OCI-LY1 (cell line): ENCODE measurements around the gene TIE1.
A peak's percentile ranks its signal among the peaks of the same experiment; 100 is the strongest.
"Not testable (repeated sequence)": the region's sequence is repeated elsewhere in the genome, so short reads cannot be mapped to it uniquely, and the experiment has no call there.

Experiments used
- H2AFZ ChIP-seq: fragments of 200-600 bp; sonication (generic), shearing (Covaris generic); 2 replicates; pipeline ENCODE4 v1.6.0; 2014; ENCODE audit warnings: antibody characterized with exemption, mild to moderate bottlenecking, low read length
- H3F3A ChIP-seq: fragments of 200-600 bp; sonication (generic), shearing (Covaris generic); 2 replicates; pipeline ENCODE4 v1.6.0; 2014; ENCODE audit warnings: mild to moderate bottlenecking, antibody characterized with exemption, low read length, moderate library complexity; ENCODE audit not compliant: insufficient read depth
- H3K27ac ChIP-seq: fragments of 200-600 bp; sonication (generic); 2 replicates; pipeline ENCODE4 v1.5.1; 2014; ENCODE audit warnings: low read length, mixed run types, mild to moderate bottlenecking, low read depth; ENCODE audit not compliant: poor library complexity, severe bottlenecking
- H3K27me3 ChIP-seq: fragments of 200-600 bp; sonication (generic); 2 replicates; pipeline ENCODE4 v1.6.0; 2014; ENCODE audit warnings: antibody characterized with exemption, mild to moderate bottlenecking, low read length, moderate library complexity; ENCODE audit not compliant: insufficient read depth
- H3K36me3 ChIP-seq: fragments of 200-600 bp; sonication (generic); 2 replicates; pipeline ENCODE4 v1.6.1; 2014; ENCODE audit warnings: mild to moderate bottlenecking, antibody characterized with exemption, low read length, moderate library complexity, mixed read lengths; ENCODE audit not compliant: insufficient read depth
- H3K4me1 ChIP-seq: fragments of 200-600 bp; sonication (generic); 2 replicates; pipeline ENCODE4 v1.5.1; 2014; ENCODE audit warnings: mild to moderate bottlenecking, low read length, moderate library complexity; ENCODE audit not compliant: insufficient read depth, severe bottlenecking
- H3K4me2 ChIP-seq: fragments of 200-600 bp; sonication (generic), shearing (Covaris generic); 2 replicates; pipeline ENCODE4 v1.6.1; 2014; ENCODE audit warnings: low read length
- H3K4me3 ChIP-seq: fragments of 200-600 bp; sonication (generic); 2 replicates; pipeline ENCODE4 v1.5.1; 2014; ENCODE audit warnings: low read length, low read depth, mild to moderate bottlenecking, mixed read lengths; ENCODE audit not compliant: poor library complexity, severe bottlenecking
- H3K79me2 ChIP-seq: fragments of 200-600 bp; shearing (Covaris generic); 2 replicates; pipeline ENCODE4 v1.6.1; 2016; ENCODE audit warnings: mixed run types, low read length, mixed read lengths; ENCODE audit not compliant: insufficient read depth
- H3K9ac ChIP-seq: fragments of 200-600 bp; sonication (generic), shearing (Covaris generic); 2 replicates; pipeline ENCODE4 v1.6.1; 2014; ENCODE audit warnings: mild to moderate bottlenecking, low read length, mixed read lengths
- H3K9me2 ChIP-seq: fragments of 200-600 bp; sonication (generic), shearing (Covaris generic); 2 replicates; pipeline ENCODE4 v1.6.1; 2014; ENCODE audit warnings: low read depth, mild to moderate bottlenecking, low read length, mixed read lengths
- H3K9me3 ChIP-seq: fragments of 200-600 bp; shearing (Covaris generic); 2 replicates; pipeline ENCODE4 v1.6.1; 2014; ENCODE audit warnings: low read length, mixed read lengths
- H4K20me1 ChIP-seq: fragments of 200-600 bp; sonication (generic), shearing (Covaris generic); 2 replicates; pipeline ENCODE4 v1.6.0; 2016; ENCODE audit warnings: mild to moderate bottlenecking, low read length; ENCODE audit not compliant: insufficient read depth
- EZH2 ChIP-seq: fragments of 200-600 bp; sonication (generic), shearing (Covaris generic); IDR thresholded peaks from 2 replicates; pipeline ENCODE4 v1.8.0; 2017; ENCODE audit warnings: borderline replicate concordance, mixed run types, mild to moderate bottlenecking, antibody characterized with exemption, low read length, moderate library complexity, mixed read lengths
- TF ChIP-seq, protein P1 (sequence below): fragments of 200-600 bp; sonication (generic), shearing (Covaris generic); IDR thresholded peaks from 2 replicates; pipeline ENCODE4 v1.5.1; 2017; ENCODE audit warnings: mild to moderate bottlenecking, antibody characterized with exemption, low read length, moderate library complexity, mixed read lengths

Gene TIE1

DNA sequence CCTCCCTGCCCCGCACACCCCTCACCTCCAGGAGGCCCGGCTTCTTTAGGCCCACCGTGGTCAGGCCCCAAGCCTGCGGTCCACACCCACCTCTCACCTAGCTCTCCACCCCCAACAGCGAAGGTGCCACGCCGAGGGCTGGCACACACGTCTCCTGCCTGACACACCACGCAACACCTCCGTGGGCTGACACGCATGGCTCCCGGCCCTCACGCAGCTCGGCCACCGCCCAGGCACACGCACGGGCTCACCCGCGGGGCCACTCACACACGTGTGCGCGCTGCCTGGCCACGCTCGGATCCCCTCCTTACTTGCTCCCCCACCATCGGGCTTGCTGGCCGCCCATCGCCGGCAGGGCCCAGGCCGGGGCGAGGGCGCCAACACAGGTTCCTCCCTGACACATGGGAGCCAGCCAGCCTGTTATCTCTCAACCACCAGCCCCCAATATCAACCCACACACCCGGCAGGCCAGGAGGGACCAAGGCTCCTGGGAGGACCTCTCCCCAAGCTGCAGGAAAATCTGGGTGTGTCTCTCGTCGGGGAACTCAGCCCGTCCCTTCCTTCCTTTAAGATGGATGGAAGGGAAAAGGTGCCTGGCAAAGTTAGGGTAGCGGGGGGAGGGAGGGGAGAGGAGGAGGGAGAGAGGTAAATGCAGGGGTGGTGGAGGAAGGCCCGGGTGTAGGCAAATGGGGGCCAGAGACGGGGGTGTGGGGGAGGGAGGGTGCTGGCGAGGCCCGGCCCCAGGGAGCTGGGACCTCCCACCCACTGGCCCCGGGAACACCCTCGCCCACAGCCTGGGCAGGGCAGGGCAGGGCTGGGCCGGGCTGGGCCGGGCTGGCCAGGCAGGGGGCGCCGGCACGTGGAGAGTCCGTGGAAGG is 66.5 kb downstream of the TIE1 start:
- H4K20me1 ChIP-seq: no peaks in the 10 kb centered on the region
- peak overlapping the region; percentile 85 for H3K4me3 ChIP-seq
- H3K4me2 ChIP-seq: peak overlapping the region; percentile 81
- H3K9me2 ChIP-seq: no peaks in the 10 kb centered on the region
- peaks cover 33% of the 10 kb centered on the region for H3K36me3 ChIP-seq
- no peak overlapping the region for H2AFZ ChIP-seq
- H3K27me3 ChIP-seq: no peaks in the 10 kb centered on the region
- H3K4me1 ChIP-seq: peaks cover 22% of the 10 kb centered on the region
- no peaks in the 10 kb centered on the region for H3K9me3 ChIP-seq
- H3K9ac ChIP-seq: peak overlapping the region; percentile 88
- H3F3A ChIP-seq: no peaks in the 10 kb centered on the region
- no peaks in the 10 kb centered on the region for H3K79me2 ChIP-seq
- no peak for TF ChIP-seq EZH2
- TF ChIP-seq, protein P1, sequence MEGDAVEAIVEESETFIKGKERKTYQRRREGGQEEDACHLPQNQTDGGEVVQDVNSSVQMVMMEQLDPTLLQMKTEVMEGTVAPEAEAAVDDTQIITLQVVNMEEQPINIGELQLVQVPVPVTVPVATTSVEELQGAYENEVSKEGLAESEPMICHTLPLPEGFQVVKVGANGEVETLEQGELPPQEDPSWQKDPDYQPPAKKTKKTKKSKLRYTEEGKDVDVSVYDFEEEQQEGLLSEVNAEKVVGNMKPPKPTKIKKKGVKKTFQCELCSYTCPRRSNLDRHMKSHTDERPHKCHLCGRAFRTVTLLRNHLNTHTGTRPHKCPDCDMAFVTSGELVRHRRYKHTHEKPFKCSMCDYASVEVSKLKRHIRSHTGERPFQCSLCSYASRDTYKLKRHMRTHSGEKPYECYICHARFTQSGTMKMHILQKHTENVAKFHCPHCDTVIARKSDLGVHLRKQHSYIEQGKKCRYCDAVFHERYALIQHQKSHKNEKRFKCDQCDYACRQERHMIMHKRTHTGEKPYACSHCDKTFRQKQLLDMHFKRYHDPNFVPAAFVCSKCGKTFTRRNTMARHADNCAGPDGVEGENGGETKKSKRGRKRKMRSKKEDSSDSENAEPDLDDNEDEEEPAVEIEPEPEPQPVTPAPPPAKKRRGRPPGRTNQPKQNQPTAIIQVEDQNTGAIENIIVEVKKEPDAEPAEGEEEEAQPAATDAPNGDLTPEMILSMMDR: no peak
- peak overlapping the region; percentile 66 for H3K27ac ChIP-seq

DNA sequence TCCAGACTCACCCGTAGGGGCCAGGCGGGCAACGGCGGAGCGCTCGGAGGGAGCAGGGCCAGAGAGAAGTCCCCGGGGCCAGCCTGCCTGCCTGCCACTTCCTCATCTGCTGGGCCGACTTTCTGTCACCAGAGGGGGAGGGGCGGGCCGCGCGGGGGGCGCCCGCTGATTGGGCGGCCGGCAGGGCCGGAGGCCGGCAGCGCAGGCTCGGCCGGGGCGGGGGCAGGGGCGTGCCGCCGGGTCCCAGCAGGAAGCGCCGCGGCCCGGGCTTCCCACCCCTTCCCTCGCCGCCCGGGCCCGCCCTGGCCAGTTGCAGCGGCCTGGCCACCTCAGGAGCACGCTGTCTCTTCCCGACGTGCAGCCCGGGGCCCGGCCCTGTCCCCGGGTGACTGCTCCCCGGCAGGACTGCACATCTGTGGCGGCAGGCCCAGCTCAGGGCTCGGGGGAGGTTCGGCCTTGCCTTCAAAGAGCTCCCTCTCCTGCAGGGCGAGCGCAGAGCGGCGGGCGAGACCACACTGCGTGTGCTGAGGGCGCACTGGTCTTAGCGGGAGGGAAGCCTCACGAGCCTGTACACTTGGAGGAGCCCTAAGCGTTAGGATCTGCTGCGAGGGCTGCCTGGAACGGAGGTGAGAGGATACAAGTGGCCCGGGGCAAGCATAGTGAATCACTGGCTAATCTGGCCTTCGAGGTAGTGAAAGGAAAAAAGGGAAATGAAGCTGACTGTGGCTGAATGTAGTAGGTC is 67.3 kb downstream of the TIE1 start, which contains the start of gene ELOVL1:
ELOVL1 (minus strand) TSS at position 108 of the 742 bp plus-strand sequence. CDS start 2,402 bp downstream, outside the sequence.
- Histone ChIP-seq H3K36me3 (peaks cover 25% of the 10 kb centered on the region; the same call in 1 of the 2 replicates), H4K20me1 (no peaks in the 10 kb centered on the region), H3K27me3 (no peaks in the 10 kb centered on the region), H3K4me2 (peak within 1 kb of the TSS; percentile 93), H3K9me2 (no peaks in the 10 kb centered on the region), H2AFZ (no peak within 1 kb of the TSS), H3F3A (no peaks in the 10 kb centered on the region), H3K4me3 (peak within 1 kb of the TSS; percentile 85), H3K79me2 (no peaks in the 10 kb centered on the region), H3K27ac (peak within 1 kb of the TSS; percentile 71), H3K9ac (peak within 1 kb of the TSS; percentile 88), H3K4me1 (peaks cover 22% of the 10 kb centered on the region), H3K9me3 (no peaks in the 10 kb centered on the region)
- TF ChIP-seq EZH2: no peak
- TF ChIP-seq, protein P1: peak; percentile 51

GRCh38 chr1:43368646-43369020 is 67.9 kb downstream of the TIE1 start:
- no peaks in the 10 kb centered on the region for H3K9me2 ChIP-seq
- no peak for TF ChIP-seq EZH2
- TF ChIP-seq, protein P1: no peak
- H3K9ac ChIP-seq: peak overlapping the region; percentile 80
- no peaks in the 10 kb centered on the region for H3K27me3 ChIP-seq
- H4K20me1 ChIP-seq: no peaks in the 10 kb centered on the region
- H3K9me3 ChIP-seq: no peaks in the 10 kb centered on the region
- H2AFZ ChIP-seq: no peak overlapping the region
- no peaks in the 10 kb centered on the region for H3K79me2 ChIP-seq
- peak overlapping the region; percentile 85 for H3K4me3 ChIP-seq
- peaks cover 22% of the 10 kb centered on the region for H3K4me1 ChIP-seq
- H3K36me3 ChIP-seq: peaks cover 19% of the 10 kb centered on the region; the same call in 1 of the 2 replicates
- no peaks in the 10 kb centered on the region for H3F3A ChIP-seq
- peak overlapping the region; percentile 71 for H3K27ac ChIP-seq
- H3K4me2 ChIP-seq: peak overlapping the region; percentile 93

- not testable (repeated sequence) for H3F3A ChIP-seq, H3K9ac ChIP-seq
Measured at GRCh38 chr1:43369779-43370178, 69.0 kb downstream of the TIE1 start.

More at GRCh38 chr1:43369779-43370178, 69.0 kb downstream of the TIE1 start:
- H3K4me3 ChIP-seq, H3K4me2 ChIP-seq, H3K9me3 ChIP-seq, H3K27ac ChIP-seq, H4K20me1 ChIP-seq, H3K79me2 ChIP-seq, H3K36me3 ChIP-seq, H2AFZ ChIP-seq, H3K9me2 ChIP-seq, H3K27me3 ChIP-seq: not testable (repeated sequence)
- peaks cover 22% of the 10 kb centered on the region for H3K4me1 ChIP-seq
